K562 (cell line): ENCODE results near the gene SEC24C. TPM values are rescaled to one million over a fixed set of nuclear protein-coding genes. Genes with fewer than 3 reads are reported as not detected.

Source experiments
- ASH1L ChIP-seq: fragments of 450-650 bp; IDR thresholded peaks from 2 replicates; pipeline ENCODE4 v1.6.1; 2018; ENCODE audit warnings: borderline replicate concordance, mild to moderate bottlenecking, low read depth; ENCODE audit not compliant: partially characterized antibody
- ATF6 ChIP-seq: sonication (generic); formaldehyde crosslinking; IDR thresholded peaks from 2 replicates; pipeline ENCODE4 v1.4.0; 2020; ENCODE audit warnings: mild to moderate bottlenecking, missing genetic modification reagents
- BRF1 ChIP-seq: IDR thresholded peaks from 3 replicates; pipeline ENCODE4 v1.6.1; 2011; ENCODE audit warnings: borderline replicate concordance, mild to moderate bottlenecking; ENCODE audit not compliant: insufficient read length; ENCODE audit errors: extremely low read depth
- ESRRB ChIP-seq: fragments of 250-450 bp; sonication (Bioruptor Pico); IDR thresholded peaks from 2 replicates; pipeline ENCODE4 v1.5.0; 2020; ENCODE audit warnings: mild to moderate bottlenecking, moderate library complexity, borderline replicate concordance
- HDAC8 ChIP-seq: fragments of 450-650 bp; IDR thresholded peaks from 2 replicates; pipeline ENCODE4 v1.6.1; 2016; ENCODE audit warnings: mild to moderate bottlenecking, missing genetic modification characterization, moderate library complexity, missing compliant biosample characterization
- HNRNPLL ChIP-seq: fragments of 200-400 bp; formaldehyde crosslinking; IDR thresholded peaks from 2 replicates; pipeline ENCODE4 v1.6.1; 2017; ENCODE audit warnings: low read length, low read depth, mild to moderate bottlenecking; ENCODE audit not compliant: poor library complexity, severe bottlenecking
- KLF16 ChIP-seq: IDR thresholded peaks from 2 replicates; pipeline ENCODE4 v1.6.1; 2016; ENCODE audit warnings: antibody characterized with exemption
- NFIX ChIP-seq: fragments of 250-450 bp; sonication (Bioruptor Pico); IDR thresholded peaks from 2 replicates; pipeline ENCODE4 v1.4.0; 2020; ENCODE audit warnings: low read depth, mild to moderate bottlenecking, moderate library complexity
- NFXL1 ChIP-seq: fragments of 450-650 bp; formaldehyde crosslinking; IDR thresholded peaks from 2 replicates; pipeline ENCODE4 v1.4.0; 2021; ENCODE audit warnings: mild to moderate bottlenecking
- NRF1 ChIP-seq, 2 experiments: fragments of 450-650 bp; IDR thresholded peaks in 1 of 2; conservative IDR thresholded peaks in 1 of 2; 2 replicates each; pipeline ENCODE4 v1.6.1; 2014; ENCODE audit warnings: mild to moderate bottlenecking in 2 of 2
- PURB ChIP-seq: sonication (generic); formaldehyde crosslinking; IDR thresholded peaks from 2 replicates; pipeline ENCODE4 v1.9.0; 2021; ENCODE audit warnings: low read depth, mild to moderate bottlenecking, missing genetic modification reagents
- STAG1 ChIP-seq: sonication (generic); formaldehyde crosslinking; IDR thresholded peaks from 2 replicates; pipeline ENCODE4 v1.5.0; 2020; ENCODE audit warnings: missing genetic modification reagents, borderline replicate concordance
- ZBTB17 ChIP-seq: fragments of 450-650 bp; formaldehyde crosslinking; IDR thresholded peaks from 2 replicates; pipeline ENCODE4 v1.4.0; 2020; ENCODE audit warnings: mild to moderate bottlenecking
- ZC3H11A ChIP-seq: IDR thresholded peaks from 2 replicates; pipeline ENCODE4 v1.6.1; 2012; ENCODE audit warnings: low read depth, low read length, improper control_type of control experiment
- ZFX ChIP-seq: sonication (generic); formaldehyde crosslinking; IDR thresholded peaks from 2 replicates; pipeline ENCODE4 v1.8.0; 2022; ENCODE audit warnings: mild to moderate bottlenecking, missing genetic modification reagents, moderate library complexity
- ZNF143 ChIP-seq: sonication (generic); formaldehyde crosslinking; IDR thresholded peaks from 2 replicates; pipeline ENCODE4 v1.9.0; 2022; ENCODE audit warnings: mild to moderate bottlenecking, missing genetic modification reagents
- ZNF174 ChIP-seq: fragments of 250-450 bp; sonication (Bioruptor Pico); IDR thresholded peaks from 2 replicates; pipeline ENCODE4 v1.4.0; 2020; ENCODE audit warnings: mild to moderate bottlenecking
- ZNF347 ChIP-seq: fragments of 450-650 bp; formaldehyde crosslinking; IDR thresholded peaks from 2 replicates; pipeline ENCODE4 v1.4.0; 2020; ENCODE audit warnings: low read depth, mild to moderate bottlenecking, moderate library complexity
- ZNF695 ChIP-seq: fragments of 450-650 bp; formaldehyde crosslinking; IDR thresholded peaks from 2 replicates; pipeline ENCODE4 v1.4.0; 2020; ENCODE audit warnings: mild to moderate bottlenecking, moderate library complexity
- polyA plus RNA-seq, 8 experiments: library from polyadenylated mRNA; depleted of rRNA in 4 of 8; stranded (reverse) in 5 of 8; unstranded in 3 of 8; fragments of >200 nt; fragmentation: Nextera tagmentation in 2 of 8; fragmentation: Illumina TruSeq in 1 of 8; extraction: Ambion mirVana in 2 of 8; extraction: Trizol in 1 of 8; gene quantifications; 2 replicates each; pipeline versions ENCODE4 v1.2.1 to v1.2.3, GENCODE V29; 2011 to 2014; ENCODE audit warnings: inconsistent platforms in 1 of 8, missing spikeins in 1 of 8
- total RNA-seq, 7 experiments: library from RNA; depleted of rRNA in 6 of 7; stranded (reverse); fragments of >200 nt in 6 of 7; fragmentation: Illumina TruSeq in 2 of 7; extraction: Trizol in 2 of 7; gene quantifications; 2 replicates each; pipeline versions ENCODE4 v1.2.1 to v1.2.3, GENCODE V29; 2011 to 2021; ENCODE audit warnings: low replicate concordance in 1 of 7
- TF ChIP-seq, protein P1 (sequence below): sonication (generic); formaldehyde crosslinking; IDR thresholded peaks from 2 replicates; pipeline ENCODE4 v1.8.0; 2022; ENCODE audit warnings: mild to moderate bottlenecking, missing genetic modification reagents, borderline replicate concordance
- TF ChIP-seq, protein P2 (sequence below): fragments of 450-650 bp; IDR thresholded peaks from 2 replicates; pipeline ENCODE4 v1.6.1; 2014; ENCODE audit warnings: low read depth, mild to moderate bottlenecking, moderate library complexity, borderline replicate concordance

Gene SEC24C
- total and polyA plus RNA-seq, 9 of the 15 experiments (the other 6 are each of a cell fraction or from before 2014, with no cell fraction given), result 19.0 to 115 (median 70.5) TPM

DNA sequence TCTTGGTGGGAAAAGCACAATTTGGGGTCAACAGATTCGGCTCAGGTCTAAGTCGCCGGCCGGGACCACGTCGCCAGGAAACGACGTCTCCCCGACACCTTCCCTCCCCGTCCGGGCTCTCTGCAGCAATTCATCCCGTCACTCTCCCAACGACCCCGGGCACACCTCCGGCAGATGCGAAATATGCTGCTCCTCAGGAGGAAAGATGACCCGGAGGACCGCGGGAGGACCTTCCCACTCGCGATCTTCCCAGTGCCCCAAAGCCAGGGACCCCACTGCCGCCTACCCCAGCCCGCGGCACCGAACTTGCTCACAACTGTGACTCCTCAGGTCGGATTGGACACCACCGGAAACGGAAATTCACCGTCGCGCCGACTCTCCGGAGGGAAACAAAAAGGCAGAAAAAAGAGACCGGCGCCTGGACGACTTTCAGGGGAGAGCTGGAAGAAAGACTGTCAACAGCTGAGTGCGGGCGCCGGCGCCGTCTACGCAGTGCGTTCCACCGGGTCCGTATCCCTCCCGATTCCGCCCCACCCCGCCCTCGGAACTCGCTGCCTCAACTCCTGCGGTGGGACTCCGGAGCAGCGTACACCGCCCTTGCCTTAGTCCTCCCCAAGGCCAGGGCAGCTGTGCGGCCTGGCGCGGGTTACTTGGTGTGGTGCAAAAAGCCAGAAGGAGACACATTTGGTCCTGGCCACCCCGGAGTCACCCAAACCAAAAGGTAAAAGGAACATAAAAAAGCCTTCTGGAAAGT, 13.8 kb upstream of the SEC24C start (continued):
- TF ChIP-seq, protein P1, sequence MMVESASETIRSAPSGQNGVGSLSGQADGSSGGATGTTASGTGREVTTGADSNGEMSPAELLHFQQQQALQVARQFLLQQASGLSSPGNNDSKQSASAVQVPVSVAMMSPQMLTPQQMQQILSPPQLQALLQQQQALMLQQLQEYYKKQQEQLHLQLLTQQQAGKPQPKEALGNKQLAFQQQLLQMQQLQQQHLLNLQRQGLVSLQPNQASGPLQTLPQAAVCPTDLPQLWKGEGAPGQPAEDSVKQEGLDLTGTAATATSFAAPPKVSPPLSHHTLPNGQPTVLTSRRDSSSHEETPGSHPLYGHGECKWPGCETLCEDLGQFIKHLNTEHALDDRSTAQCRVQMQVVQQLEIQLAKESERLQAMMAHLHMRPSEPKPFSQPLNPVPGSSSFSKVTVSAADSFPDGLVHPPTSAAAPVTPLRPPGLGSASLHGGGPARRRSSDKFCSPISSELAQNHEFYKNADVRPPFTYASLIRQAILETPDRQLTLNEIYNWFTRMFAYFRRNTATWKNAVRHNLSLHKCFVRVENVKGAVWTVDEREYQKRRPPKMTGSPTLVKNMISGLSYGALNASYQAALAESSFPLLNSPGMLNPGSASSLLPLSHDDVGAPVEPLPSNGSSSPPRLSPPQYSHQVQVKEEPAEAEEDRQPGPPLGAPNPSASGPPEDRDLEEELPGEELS (CRISPR knock-in tag), result no peak
- TF ChIP-seq, protein P2, sequence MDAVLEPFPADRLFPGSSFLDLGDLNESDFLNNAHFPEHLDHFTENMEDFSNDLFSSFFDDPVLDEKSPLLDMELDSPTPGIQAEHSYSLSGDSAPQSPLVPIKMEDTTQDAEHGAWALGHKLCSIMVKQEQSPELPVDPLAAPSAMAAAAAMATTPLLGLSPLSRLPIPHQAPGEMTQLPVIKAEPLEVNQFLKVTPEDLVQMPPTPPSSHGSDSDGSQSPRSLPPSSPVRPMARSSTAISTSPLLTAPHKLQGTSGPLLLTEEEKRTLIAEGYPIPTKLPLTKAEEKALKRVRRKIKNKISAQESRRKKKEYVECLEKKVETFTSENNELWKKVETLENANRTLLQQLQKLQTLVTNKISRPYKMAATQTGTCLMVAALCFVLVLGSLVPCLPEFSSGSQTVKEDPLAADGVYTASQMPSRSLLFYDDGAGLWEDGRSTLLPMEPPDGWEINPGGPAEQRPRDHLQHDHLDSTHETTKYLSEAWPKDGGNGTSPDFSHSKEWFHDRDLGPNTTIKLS, result peak; percentile 83
- TF ChIP-seq HNRNPLL (peak; percentile 98), ATF6 (CRISPR knock-in tag) (0 out of 2 replicates have a peak, but pooled peaks have one; percentile 40), ZNF174 (no peak), BRF1 (no peak), NFXL1 (CRISPR knock-in tag) (no peak), NRF1 (conservative IDR thresholded peaks at IDR 0.05 in 1 of 2, IDR thresholded peaks at IDR 0.05 in 1 of 2) (peak; percentile 56 to 68), ZBTB17 (peak; percentile 47; the same call in 1 of the 2 replicates), STAG1 (CRISPR knock-in tag) (no peak), HDAC8 (tag) (0 out of 2 replicates have a peak, but pooled peaks have one; percentile 16), ASH1L (no peak), ESRRB (CRISPR knock-in tag) (no peak), ZNF143 (CRISPR knock-in tag) (no peak), NFIX (CRISPR knock-in tag) (no peak), ZNF347 (no peak), KLF16 (no peak), ZC3H11A (peak; percentile 86; the same call in 1 of the 2 replicates), PURB (CRISPR knock-in tag) (no peak), ZNF695 (CRISPR knock-in tag) (no peak), ZFX (CRISPR knock-in tag) (peak; percentile 95)
